HG03196 (cell line): ENCODE results near the gene FOXA3.

ENCODE experiments used
- ATAC-seq: cut with Tn5 transposase; IDR thresholded peaks from one replicate; pipeline ENCODE4 v1.9.1; 2021; ENCODE audit not compliant: unreplicated experiment

The FOXA3 gene

DNA sequence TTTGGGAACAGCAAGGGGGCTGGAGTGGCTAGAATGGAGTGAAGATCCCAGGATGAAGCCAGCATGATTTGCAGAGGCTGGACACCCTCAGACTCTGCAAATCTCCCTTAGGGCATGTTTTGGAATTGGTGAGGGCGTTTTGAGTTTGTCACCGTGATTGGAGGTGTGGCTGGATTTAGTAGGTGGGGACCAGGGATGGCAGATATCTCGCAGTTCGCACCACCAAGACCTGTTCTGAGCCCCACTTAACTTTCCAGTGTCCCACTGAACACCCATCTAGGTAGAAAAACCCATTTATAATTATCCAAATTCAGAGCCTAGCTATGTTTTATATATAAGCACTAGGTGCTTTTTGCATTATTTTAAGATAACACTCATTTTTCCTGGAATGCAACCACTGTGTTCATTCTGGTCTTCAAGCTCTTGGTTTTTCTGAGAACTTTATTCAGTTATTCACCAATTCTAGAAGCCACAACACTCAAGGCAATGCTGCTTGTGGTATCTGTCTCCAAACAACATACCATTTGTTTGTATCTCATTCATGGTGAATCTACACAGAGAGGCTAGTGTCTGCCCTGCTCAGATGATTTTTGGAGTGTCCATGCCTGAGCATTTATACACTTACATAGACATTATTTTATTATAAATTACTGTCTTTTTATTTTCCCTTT, 53.4 kb downstream of the FOXA3 start:
- ATAC-seq: no peak

- no peak for ATAC-seq
Measured at GRCh38 chr19:45918721-45919120, 54.6 kb downstream of the FOXA3 start.

DNA sequence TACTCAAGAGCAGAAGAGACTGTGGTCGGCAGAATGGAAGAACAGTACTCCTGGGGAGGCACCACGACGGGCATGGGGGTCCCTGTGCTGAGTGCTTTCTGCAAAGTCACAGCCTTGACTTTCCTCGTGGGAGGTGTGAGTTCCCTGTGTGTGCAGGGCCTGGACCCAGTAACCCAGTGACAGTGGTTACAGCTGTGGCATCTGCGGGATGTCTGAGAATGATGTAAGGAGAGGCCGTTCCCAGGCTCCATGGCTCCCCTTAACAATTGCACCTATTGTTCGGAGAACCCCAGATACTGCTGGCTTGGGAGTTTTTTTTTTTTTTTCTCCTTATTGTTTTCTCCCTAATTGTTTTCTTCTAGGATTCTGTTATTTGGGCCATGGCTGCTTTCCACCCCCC, 55.6 kb downstream of the FOXA3 start:
- ATAC-seq: no peak

DNA sequence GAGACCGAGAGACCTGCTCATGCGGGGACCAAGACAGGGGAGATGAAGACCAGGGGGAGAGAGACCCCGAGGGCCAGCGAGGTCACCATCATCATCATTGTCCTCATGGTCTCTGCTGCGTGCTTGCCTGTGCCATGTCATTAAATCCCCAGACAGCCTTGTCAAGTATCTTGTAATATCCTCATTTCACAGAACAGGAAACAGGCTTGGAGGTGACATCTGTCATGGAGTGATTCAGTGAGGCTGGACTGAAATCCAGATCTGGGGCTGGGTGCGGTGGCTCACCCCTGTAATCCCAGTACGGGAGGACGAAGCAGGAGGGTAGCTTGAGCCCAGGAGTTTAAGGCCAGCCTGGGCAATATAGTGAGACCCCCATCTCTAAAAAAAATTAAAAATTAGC, 56.3 kb downstream of the FOXA3 start:
- no peak for ATAC-seq

GRCh38 chr19:45922281-45922680, 58.2 kb downstream of the FOXA3 start:
- ATAC-seq: no peak
